KBM-7 (cell line): ENCODE measurements around the gene ARL11.

Source experiments
- DNase-seq: peaks from one replicate; pipeline ENCODE4 v3.0.0-alpha.2; 2015
- in situ Hi-C: fragments of 300-500 bp; cut with MboI; formaldehyde crosslinking; loops from 2 replicates; pipeline ENCODE4 v1.14.3; 2020; ENCODE audit warnings: low sequenced_read_pairs, low pct_unique_long_range_greater_than_20kb, mixed read lengths

Gene ARL11

DNA sequence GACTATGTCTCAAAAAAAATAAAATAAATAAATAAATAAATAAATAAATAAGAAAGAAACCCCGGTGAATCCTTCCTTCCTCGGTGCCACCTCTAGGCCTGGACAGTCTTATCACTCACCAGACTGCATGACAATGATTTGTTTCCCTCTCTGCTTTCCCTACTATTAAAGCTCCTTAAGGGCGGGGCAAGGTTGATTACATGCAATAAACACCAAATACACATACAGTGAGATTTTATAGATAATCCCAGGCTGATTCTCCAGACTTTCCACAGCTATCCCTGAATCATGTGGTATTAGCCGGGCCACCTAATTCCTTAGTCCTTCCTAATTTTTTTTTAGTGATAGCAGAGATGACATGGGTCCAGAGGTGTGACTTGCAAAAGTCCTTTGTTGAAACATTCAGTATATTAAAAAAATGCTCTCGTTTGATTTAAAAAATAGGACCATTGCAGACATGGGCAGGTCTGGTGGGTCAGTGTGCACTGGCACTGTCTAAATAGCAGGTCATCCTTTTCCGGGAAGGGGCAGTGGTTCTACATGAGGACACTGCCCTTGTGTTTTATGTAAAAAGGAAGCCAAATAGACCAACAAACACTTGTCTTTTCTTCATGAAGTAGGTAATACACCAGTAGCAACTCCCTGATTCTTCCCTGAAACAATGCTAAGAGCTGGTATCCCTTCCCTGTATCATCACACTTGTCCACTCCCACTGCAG lies 48.4 kb downstream of the ARL11 start:
- in situ Hi-C loops = no loop called here
- DNase-seq = no peak

GRCh38 chr13:49678191-49678914 lies 50.0 kb downstream of the ARL11 start:
- in situ Hi-C loops = no loop called here
- DNase-seq = no peak

GRCh38 chr13:49679246-49679645 lies 50.9 kb downstream of the ARL11 start:
- peak; percentile 24 for DNase-seq
- in situ Hi-C loops = no loop called here

GRCh38 chr13:49681842-49682435 lies 53.6 kb downstream of the ARL11 start:
- in situ Hi-C loops = no loop called here
- no peak for DNase-seq
